Tongue (tissue), 2 donors: ENCODE data around the gene DDX1. TPM values are rescaled to one million over a fixed set of nuclear protein-coding genes. Genes with fewer than 3 reads are reported as not detected.

Experiments used
- DNase-seq: peaks from one replicate; pipeline ENCODE4 v3.0.0-alpha.2; 2015
- total RNA-seq: library from RNA; depleted of rRNA; stranded (reverse); fragments of >200 nt; gene quantifications from one replicate; pipeline ENCODE4 v1.2.3, GENCODE V29; 2014

DDX1 gene
- total RNA-seq, 1 donor from 2014 or later, result 106 TPM

- DNase-seq, result peak; percentile 88
Observed at GRCh38 chr2:15630121-15630977, 38.7 kb downstream of the DDX1 start.

GRCh38 chr2:15630978-15631719, 39.5 kb downstream of the DDX1 start:
- DNase-seq, result no peak

- no peak for DNase-seq
Observed at GRCh38 chr2:15631883-15632282, 40.2 kb downstream of the DDX1 start.

GRCh38 chr2:15633043-15633970, 41.6 kb downstream of the DDX1 start:
- DNase-seq, result no peak

GRCh38 chr2:15633971-15634346, 42.3 kb downstream of the DDX1 start:
- no peak for DNase-seq

- DNase-seq, result no peak
Observed at GRCh38 chr2:15634846-15635490, 43.3 kb downstream of the DDX1 start.

GRCh38 chr2:15636972-15637785, 45.5 kb downstream of the DDX1 start:
- DNase-seq, result peak; percentile 93

- no peak for DNase-seq
Observed at GRCh38 chr2:15638720-15639119, 47.1 kb downstream of the DDX1 start.

- no peak for DNase-seq
Observed at GRCh38 chr2:15639323-15640251, 47.9 kb downstream of the DDX1 start.

- peak; percentile 71 for DNase-seq
Observed at GRCh38 chr2:15640261-15640711, 48.6 kb downstream of the DDX1 start.

- no peak for DNase-seq
Observed at GRCh38 chr2:15640784-15641183, 49.1 kb downstream of the DDX1 start.

GRCh38 chr2:15641530-15641982, 49.9 kb downstream of the DDX1 start:
- DNase-seq, result no peak

GRCh38 chr2:15642011-15642814, 50.5 kb downstream of the DDX1 start:
- DNase-seq, result no peak

- no peak for DNase-seq
Observed at GRCh38 chr2:15642815-15643500, 51.3 kb downstream of the DDX1 start.

- no peak for DNase-seq
Observed at GRCh38 chr2:15643791-15644585, 52.3 kb downstream of the DDX1 start.

GRCh38 chr2:15645300-15645699, 53.6 kb downstream of the DDX1 start:
- DNase-seq, result no peak

GRCh38 chr2:15645720-15646385, 54.2 kb downstream of the DDX1 start:
- DNase-seq, result no peak
